Middle frontal gyrus (tissue), 1 donor: ENCODE data around the gene AOC2.
"Not testable (repeated sequence)": the region's sequence is repeated elsewhere in the genome, so short reads cannot be mapped to it uniquely, and the experiment has no call there.

Experiments
- DNase-seq: peaks from one replicate; pipeline ENCODE4 v3.0.0-alpha.2; 2015; ENCODE audit warnings: low spot score; ENCODE audit errors: extremely low spot score

The AOC2 gene

DNA sequence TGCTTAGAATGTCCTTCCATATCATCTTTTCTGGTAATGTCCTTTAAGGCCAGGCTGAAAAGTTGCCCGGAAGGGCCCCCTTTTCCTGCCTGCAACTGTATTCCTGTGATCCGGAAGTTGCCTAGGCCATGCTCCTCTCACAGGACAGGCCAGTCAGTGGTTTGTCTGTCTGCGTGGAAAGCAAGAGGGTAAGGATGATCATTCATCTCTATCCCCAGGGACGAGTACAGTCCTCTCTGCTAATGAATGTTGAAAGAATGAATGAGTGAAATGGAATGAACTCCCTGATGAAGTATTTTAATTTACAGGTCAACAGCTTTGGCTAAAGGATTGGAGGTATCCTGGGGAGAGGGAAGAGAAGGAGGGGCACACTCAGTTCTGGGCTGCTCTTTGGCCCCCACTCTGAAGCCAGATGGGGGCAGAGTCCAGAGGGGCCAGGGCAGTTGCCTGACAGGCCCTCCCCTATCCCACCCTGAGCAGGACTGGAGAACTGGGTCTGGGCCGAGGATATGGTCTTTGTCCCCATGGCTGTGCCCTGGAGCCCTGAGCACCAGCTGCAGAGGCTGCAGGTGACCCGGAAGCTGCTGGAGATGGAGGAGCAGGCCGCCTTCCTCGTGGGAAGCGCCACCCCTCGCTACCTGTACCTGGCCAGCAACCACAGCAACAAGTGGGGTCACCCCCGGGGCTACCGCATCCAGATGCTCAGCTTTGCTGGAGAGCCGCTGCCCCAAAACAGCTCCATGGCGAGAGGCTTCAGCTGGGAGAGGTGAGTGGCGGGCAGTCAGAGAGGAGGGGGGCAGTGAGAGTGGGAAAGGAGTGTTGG lies 9.8 kb downstream of the AOC2 start:
- DNase-seq, result no peak

DNA sequence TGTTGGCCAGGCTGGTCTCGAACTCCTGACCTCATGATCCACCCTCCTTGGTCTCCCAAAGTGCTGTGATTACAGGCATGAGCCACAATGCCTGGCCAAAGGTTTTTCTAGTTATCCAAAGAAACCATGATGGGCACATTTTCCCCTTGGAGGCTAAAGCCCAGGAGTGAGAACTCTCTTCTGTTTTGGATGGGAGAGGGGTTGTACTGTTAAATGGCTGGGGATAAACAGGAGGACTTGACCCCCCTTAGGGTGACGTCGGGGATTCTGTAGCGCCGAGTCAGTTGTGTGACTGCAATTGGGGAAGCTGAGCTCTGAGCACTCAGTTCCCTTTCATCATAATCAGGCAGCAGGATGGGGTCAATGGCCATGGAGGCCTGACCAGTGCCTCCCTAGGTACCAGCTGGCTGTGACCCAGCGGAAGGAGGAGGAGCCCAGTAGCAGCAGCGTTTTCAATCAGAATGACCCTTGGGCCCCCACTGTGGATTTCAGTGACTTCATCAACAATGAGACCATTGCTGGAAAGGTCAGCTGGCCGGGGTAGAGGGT lies 10.7 kb downstream of the AOC2 start:
- no peak for DNase-seq

DNA sequence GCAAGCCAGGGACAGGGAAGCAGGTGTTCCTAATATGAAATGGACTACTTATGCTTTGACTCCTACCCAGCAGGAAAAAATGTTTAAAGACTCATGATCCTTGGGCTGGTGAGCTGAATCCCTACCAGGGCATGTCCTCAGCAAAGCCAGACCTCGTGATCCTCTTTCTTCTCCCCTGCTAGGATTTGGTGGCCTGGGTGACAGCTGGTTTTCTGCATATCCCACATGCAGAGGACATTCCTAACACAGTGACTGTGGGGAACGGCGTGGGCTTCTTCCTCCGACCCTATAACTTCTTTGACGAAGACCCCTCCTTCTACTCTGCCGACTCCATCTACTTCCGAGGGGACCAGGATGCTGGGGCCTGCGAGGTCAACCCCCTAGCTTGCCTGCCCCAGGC lies 11.7 kb downstream of the AOC2 start:
- DNase-seq, result not testable (repeated sequence)

DNA sequence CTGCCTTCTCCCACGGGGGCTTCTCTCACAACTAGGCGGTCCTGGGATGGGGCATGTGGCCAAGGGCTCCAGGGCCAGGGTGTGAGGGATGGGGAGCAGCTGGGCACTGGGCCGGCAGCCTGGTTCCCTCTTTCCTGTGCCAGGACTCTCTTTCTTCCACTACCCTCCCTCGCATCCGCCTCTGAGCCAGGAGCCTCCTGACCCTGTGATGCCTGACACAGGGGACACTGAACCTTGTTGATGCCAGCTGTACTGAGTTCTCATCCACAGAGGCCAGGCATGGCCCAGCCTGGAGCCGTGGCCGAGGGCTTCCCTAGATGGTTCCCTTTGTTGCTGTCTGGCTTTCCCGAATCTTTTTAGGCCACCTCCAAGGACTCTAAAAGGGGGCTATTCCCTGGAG lies 12.1 kb downstream of the AOC2 start:
- not testable (repeated sequence) for DNase-seq

DNA sequence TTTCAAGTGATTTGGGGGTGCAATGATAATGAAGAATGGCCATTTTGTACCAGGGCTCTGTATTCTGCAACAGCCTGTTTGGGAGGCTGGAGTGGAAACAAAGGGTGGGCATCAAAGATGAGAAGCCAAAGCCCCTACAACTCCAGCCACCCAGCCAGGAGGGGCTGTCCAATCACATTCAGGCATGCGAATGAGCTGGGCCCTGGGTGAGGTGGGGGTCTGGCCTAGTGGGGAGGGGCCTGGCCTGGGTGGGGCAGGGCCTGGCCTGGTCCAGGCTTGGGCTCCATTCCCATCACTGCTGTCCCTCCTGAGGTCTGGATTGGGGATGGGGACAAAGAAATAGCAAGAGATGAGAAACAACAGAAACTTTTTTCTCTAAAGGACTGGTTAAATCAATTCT lies 13.0 kb downstream of the AOC2 start:
- no peak for DNase-seq

DNA sequence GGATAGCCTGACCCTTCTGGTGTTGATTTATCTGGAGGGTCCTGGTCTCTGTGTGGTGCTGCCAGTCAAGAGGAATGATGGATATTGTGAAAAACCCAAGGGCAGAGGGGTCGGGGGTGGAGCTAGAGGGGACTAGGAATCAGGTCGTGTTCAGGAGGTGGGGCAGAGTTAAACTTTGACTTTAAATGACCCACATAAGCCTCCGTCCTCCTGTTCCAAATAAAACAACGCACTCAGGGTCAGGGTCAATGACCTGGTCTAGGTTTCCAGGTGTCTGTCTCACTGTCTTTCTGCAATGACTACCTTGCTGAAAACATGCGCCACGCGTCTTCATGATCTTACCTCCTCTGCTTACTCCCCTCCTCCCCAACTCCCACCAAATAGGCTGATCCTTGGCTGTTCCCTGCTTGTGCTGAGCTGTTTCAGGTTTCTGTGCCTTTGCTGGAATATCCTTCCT lies 21.3 kb downstream of the AOC2 start:
- DNase-seq, result no peak

DNA sequence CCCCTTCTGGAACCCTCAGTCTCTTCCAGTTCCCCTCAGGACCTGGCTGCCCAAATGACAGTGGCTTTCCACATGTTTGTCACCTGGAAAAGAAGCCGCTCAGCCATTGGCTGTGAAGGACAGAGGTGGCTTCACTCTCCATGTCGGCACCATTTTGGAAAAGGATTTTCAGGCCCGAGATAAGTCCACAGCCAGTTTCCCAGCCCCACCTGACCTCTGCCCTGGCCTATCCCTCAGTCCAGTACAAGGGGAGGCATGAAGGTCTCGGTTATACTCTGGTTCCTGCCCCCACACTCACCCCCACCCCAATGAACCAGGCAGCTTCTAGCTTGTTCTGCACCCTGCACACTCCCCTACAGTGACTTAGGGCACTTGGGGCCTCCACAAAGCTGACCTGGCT lies 21.8 kb downstream of the AOC2 start:
- DNase-seq, result no peak

DNA sequence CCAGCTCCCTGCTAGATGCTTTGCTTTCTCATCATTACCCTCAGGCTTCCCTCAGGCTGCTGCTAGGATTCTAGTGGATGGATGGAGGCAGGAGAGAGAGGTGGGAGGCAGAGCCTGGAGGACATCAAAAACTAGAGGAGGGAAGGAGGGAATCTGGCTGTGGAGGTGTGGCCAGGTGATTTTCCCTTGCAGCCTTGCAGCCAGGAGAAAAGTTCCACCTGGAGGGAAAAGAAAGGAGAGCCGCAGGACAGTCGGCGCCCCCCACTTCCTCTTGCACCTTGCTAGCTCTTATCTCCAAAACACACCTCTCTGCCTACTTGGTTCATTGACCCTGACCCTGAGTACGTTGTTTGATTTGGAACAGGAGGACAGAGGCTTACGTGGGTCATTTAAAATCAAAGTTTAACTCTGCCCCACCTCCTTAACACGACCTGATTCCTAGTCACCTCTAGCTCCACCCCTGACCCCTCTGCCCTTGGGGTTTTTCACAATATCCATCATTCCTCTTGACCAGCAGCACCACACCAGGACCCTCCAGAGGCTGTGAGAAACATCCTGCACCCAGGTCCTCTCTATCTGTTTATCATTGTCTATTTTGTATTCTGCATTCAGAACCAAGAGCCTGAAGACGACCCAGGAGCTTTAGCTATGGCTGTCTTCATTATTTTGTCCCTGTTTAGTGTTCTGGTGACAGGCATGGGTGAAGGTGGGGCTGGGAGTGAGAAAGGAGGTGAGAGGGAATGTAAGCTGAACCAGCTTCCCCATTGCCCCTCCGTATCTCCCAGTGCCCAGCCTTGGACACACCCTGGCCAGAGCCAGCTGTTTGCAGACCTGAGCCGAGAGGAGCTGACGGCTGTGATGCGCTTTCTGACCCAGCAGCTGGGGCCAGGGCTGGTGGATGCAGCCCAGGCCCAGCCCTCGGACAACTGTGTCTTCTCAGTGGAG lies 22.5 kb downstream of the AOC2 start:
- no peak for DNase-seq

DNA sequence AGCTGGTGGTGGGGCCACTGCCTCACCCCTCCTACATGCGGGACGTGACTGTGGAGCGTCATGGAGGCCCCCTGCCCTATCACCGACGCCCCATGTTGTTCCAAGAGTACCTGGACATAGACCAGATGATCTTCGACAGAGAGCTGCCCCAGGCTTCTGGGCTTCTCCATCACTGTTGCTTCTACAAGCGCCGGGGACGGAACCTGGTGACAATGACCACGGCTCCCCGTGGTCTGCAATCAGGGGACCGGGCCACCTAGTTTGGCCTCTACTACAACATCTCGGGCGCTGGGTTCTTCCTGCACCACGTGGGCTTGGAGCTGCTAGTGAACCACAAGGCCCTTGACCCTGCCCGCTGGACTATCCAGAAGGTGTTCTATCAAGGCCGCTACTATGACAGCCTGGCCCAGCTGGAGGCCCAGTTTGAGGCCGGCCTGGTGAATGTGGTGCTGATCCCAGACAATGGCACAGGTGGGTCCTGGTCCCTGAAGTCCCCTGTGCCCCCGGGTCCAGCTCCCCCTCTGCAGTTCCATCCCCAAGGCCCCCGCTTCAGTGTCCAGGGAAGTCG lies 23.4 kb downstream of the AOC2 start:
- not testable (repeated sequence) for DNase-seq

DNA sequence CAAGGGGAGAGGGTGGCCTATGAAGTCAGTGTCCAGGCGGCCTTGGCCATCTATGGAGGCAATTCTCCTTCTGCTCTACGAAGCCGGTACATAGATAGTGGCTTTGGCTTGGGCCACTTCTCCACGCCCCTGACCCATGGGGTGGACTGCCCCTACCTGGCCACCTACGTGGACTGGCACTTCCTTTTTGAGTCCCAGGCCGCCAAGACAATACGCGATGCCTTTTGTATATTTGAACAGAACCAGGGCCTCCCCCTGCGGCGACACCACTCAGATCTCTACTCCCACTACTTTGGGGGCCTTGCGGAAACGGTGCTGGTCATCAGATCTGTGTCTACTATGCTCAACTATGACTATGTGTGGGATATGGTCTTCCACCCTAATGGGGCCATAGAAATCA lies 24.0 kb downstream of the AOC2 start:
- no peak for DNase-seq

DNA sequence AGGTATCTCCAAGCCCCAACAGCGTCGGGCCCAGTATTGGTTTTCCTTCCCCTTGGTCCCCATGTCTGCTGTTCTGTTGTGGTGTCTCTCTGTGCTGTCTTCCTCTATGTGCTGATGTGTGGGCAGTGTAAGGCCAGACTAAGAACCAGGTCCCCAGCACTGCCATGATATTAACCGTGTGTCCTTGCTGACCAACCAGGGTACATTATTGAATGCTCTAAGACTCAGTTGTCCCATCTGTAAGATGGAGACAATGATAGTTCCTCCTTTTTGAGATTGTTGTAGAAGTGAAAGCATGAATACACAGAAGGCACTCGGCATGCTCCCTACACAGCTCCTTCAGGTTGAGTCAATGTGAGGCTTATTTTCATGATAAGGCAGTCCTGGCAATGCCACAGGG lies 27.3 kb downstream of the AOC2 start:
- DNase-seq, result no peak

DNA sequence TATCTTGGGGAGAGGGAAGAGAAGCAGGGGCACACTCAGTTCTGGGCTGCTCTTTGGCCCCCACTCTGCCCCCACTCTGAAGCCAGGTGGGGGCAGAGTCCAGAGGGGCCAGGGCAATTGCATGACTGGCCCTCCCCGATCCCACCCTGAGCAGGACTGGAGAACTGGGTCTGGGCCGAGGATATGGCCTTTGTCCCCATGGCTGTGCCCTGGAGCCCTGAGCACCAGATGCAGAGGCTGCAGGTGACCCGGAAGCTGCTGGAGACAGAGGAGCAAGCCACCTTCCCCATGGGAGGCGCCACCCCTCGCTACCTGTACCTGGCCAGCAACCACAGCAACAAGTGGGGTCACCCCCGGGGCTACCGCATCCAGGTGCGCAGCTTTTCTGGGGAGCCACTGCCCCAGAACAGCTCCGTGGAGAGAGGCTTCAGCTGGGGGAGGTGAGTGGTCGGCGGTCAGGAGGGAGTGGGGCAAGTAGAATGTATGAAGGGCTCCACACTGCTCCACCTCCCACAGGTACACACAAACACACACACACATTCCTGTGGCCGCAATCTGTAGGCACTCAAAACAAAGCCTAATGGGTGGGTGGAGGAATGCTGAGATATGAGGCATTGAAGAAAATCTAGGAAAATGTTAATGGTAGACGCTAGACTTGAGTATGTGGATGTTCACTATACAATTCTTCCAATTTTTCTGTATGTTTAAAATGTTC lies 28.0 kb downstream of the AOC2 start:
- DNase-seq, result no peak

DNA sequence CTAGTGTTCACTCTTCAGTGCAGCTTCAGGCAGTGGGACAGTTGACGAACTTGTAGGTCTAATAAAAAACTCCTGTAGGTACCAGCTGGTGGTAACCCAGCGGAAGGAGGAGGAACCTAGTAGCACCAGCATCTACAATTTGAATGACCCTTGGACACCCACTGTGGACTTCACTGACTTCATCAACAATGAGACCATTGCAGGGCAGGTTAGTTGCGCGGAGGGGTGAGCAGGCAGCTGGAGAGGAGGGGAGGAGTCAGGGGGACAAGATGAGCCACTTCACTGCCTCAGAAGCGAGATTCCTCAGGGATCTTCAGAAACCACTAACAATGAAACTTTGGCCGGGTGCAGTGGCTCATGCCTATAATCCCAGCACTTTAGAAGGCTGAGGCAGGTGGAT lies 28.9 kb downstream of the AOC2 start:
- no peak for DNase-seq

DNA sequence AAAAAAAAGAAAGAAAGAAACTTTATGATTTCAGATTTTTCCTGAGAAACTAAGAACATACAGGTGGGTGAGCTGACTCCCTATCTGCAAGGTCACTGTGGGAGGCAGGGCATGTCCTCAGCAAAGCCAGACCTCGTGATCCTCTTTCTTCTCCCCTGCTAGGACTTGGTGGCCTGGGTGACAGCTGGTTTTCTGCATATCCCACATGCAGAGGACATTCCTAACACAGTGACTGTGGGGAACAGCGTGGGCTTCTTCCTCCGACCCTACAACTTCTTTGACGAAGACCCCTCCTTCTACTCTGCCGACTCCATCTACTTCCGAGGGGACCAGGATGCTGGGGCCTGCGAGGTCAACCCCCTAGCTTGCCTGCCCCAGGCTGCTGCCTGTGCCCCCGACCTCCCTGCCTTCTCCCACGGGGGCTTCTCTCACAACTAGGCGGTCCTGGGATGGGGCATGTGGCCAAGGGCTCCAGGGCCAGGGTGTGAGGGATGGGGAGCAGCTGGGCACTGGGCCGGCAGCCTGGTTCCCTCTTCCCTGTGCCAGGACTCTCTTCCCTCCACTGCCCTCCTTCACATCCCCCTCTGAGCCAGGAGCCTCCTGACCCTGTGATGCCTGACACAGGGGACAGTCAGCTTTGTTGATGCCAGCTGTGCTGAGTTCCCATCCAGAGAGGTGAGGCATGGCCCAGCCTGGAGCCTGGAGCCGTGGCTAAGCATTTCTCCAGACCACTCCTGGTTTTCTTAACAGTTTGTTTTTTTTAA lies 29.7 kb downstream of the AOC2 start:
- not testable (repeated sequence) for DNase-seq

DNA sequence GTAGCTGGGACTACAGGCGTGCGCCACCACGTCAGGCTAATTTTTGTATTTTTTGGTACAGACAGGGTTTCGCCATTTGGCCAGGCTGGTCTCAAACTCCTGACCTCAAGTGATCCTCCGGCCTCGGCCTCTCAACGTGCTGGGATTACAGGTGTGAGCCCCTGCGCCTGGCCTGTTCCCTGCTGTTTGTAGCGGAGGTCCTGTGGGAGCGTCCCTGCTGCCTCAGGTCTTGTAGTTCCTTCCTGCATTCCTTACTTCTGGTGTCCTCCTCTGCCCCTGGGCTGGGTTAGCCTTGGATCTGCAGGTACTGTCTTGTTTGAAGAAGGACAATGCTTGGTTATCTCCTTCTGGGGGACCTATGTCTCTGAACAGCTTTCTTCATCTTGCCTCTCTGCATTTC lies 32.7 kb downstream of the AOC2 start:
- DNase-seq, result no peak

DNA sequence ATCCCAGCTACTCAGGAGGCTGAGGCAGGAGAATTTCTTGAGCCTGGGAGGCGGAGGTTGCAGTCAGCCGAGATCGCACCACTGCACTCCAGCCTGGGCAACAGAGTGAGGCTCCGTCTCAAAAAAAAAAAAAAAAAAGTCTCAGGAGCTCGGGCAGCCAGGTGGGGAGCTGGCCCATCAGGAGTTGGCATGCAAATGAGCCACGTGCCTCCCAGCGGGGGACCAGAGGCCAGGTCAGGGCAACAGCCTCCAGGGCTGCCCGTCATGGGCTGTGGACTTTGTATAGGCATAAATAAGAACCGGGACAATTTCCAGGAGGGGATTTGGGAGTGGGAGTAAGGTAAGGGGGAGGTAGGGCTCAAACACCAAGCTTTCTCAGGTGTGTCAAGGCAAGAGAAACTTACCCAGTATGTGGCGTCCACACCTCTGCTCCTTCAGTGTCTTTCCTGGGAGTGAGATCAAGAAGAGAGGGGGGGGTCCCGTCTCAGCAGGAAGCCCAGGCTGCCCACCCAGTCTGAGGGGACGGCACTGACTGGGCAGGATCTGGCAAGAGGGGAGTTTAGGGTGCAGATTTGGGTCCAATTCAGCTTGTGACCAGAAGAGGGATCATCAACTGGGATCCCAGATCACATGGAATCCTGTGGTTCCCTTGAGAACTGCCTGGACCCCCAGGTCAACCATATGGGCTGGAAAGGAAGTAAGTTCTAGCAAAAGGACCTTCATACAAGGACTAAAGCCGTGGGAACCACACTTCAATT lies 33.9 kb downstream of the AOC2 start:
- DNase-seq, result no peak

DNA sequence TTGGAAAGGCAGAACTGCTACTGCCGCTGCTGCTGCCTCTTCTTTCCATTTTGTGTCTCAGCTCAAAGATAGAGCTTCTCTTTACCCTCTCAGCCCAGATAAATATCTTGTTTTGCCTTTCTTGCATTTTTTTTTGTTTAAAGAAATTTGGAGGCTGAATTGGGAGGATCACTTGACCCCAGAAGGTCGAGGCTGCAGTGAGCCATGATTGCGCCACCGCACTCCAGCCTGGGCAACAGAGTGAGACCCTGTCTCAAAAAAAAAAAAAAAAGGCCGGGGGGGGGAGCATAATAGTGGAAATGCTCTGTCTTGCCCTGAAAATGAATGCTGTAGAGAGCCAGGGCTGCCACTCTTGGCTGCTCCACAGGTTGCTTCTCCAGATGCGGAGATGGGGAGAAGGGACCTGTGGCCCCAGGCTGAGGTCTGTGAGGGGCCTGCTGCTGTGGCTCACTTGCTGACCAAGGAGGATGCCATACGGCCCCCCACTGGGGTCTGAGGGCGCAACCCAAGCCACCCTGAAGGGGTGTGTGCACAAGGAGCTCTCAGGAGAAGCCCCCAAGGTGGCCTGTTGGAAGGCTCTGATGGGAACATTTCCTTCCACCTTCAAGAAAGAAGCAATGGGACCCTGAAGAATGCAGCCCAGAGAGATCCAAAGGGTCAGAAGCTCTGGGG lies 34.7 kb downstream of the AOC2 start:
- DNase-seq, result no peak

DNA sequence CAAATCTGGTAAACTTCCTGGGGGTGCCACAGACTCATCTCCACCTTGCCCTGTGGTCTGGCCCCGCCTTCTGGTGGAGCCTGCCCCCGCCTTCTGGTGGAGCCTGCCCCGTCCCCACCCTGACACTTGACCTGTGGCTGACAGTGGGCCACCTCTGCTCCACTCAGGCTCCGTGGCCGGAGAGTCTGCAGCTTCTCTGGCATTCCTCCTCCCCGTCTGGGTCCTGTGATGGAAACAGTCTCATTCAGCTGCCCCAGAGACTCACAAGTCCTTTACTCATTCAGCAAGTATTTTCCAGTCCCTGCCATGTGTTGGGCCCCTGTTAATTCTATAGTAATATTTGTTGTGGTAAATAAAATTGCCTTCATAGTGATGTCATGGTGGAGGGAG lies 35.2 kb downstream of the AOC2 start:
- no peak for DNase-seq

DNA sequence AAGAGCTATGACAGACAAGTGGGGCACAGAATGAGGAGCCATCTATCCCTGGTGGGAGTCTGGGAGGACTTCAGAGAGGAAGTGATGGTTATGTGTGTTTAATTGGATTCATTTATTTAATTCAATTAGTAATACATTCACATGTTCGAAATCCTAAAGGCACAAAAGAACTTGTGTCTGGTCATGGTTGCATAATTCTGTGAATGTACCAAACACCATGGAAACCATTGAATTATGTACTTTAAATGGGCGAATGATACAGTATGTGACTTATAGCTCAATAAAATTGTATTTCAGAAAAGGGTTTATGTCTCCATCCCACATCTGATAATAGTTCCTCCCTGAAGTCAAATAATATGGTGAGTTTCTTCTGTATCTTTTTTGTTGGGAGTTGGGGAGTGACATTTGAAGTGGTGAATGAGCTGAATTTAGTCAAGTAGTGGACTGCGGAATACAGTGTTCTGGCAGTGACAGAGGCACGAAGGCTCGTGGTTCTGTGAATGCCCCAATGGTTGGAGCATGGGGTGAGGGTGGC lies 36.5 kb downstream of the AOC2 start:
- DNase-seq, result no peak
